ENCODE data around the gene CEP57L1. TPM values are rescaled to one million over a fixed set of nuclear protein-coding genes. Genes with fewer than 3 reads are reported as not detected.
"Not testable (repeated sequence)": the region's sequence is repeated elsewhere in the genome, so short reads cannot be mapped to it uniquely, and the experiment has no call there.

CEP57L1 gene
- total RNA-seq, 1 donor from 2014 or later = 4.7 TPM

DNA sequence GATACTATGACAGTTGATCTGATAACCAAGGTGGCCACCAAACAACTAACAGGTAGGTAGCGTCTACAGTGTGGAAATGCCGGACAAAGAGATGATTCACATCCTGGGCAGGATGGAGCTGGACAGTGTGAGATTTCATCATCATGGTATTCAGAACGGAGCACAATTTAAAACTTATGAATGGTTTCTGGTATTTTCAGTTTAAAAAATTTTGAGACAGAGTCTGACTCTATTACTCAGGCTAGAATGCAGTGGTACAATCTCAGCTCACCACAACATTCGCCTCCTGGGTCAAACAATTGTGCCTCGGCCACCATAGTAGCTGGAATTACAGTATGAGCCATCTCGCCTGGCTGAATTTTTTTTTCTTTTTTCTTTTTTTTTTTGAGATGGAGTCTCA is 43.8 kb downstream of the CEP57L1 start:
- TF ChIP-seq, protein P1, sequence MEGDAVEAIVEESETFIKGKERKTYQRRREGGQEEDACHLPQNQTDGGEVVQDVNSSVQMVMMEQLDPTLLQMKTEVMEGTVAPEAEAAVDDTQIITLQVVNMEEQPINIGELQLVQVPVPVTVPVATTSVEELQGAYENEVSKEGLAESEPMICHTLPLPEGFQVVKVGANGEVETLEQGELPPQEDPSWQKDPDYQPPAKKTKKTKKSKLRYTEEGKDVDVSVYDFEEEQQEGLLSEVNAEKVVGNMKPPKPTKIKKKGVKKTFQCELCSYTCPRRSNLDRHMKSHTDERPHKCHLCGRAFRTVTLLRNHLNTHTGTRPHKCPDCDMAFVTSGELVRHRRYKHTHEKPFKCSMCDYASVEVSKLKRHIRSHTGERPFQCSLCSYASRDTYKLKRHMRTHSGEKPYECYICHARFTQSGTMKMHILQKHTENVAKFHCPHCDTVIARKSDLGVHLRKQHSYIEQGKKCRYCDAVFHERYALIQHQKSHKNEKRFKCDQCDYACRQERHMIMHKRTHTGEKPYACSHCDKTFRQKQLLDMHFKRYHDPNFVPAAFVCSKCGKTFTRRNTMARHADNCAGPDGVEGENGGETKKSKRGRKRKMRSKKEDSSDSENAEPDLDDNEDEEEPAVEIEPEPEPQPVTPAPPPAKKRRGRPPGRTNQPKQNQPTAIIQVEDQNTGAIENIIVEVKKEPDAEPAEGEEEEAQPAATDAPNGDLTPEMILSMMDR (IDR thresholded peaks at IDR 0.05) = no peak
- intact Hi-C loops (cut with micrococcal nuclease) = no loop called here
- CTCF ChIA-PET = no interaction called here

DNA sequence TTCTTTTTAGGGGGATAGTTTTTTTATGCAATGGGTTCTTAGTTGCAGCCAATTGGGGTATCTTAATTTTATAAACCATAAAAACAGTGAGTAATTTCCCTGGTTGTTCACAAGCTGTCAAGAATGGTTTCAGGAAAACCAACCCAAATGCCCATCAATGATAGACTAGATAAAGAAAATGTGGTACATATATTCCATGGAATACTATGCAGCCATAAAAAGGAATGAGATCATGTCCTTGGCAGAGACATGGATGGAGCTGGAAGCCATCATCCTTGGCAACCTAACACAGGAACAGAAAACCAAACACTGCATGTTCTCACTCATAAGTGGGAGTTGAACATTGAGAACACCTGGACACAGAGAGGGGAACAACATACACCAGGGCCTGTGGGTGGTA is 46.8 kb downstream of the CEP57L1 start:
- H3K9me3 Mint-ChIP-seq; CTCF ChIA-PET; H3K4me1 Mint-ChIP-seq; H3K4me3 Mint-ChIP-seq; H3K36me3 Mint-ChIP-seq (ENCODE audit: low read depth); H3K27ac Mint-ChIP-seq; DNase-seq; ATAC-seq (ENCODE audit: low read depth); H3K27me3 Mint-ChIP-seq; intact Hi-C loops (cut with micrococcal nuclease): not testable (repeated sequence)
- POLR2A ChIA-PET = interaction anchor here (0.7 kb wide), 1 partner anchor 829 kb away, joined by 3 read pairs; no protein-coding TSS in a partner anchor

More for the DNA sequence above, 43.8 kb downstream of the CEP57L1 start:
- H3K4me3 Mint-ChIP-seq = no peak overlapping the region
- DNase-seq (no peak), ATAC-seq (ENCODE audit: low read depth) (no peak)
- peaks cover 3% of the 10 kb centered on the region for H3K9me3 Mint-ChIP-seq
- no peaks in the 10 kb centered on the region for H3K4me1 Mint-ChIP-seq
- no peaks in the 10 kb centered on the region for H3K27me3 Mint-ChIP-seq
- no peak overlapping the region for H3K27ac Mint-ChIP-seq
- POLR2A ChIA-PET = no interaction called here
- H3K36me3 Mint-ChIP-seq (ENCODE audit: low read depth) = peaks cover 5% of the 10 kb centered on the region

DNA sequence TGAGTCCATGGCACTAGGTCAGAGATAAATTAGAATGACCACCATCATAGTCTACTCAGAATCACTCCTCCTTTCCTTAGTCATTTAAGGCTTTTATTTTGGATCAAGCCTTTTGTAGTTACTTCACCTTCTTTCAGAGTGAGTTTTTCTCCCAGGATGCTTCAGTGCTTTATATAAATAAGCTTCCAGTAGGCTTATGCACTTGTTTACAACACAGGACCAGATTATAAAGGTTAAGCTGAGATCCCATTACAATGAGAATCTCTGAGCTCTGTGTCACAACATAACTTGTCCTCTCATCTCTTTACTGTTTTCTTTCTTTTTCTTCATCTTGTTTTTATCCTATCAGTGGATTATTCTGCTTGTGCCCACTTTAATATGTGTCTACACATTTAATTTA is 47.9 kb downstream of the CEP57L1 start:
- intact Hi-C loops (cut with micrococcal nuclease) = no loop called here
- TF ChIP-seq, protein P1 (IDR thresholded peaks at IDR 0.05) = no peak
- H3K4me1 Mint-ChIP-seq = no peaks in the 10 kb centered on the region
- no peak overlapping the region for H3K27ac Mint-ChIP-seq
- H3K9me3 Mint-ChIP-seq = peaks cover 3% of the 10 kb centered on the region
- DNase-seq = no peak
- ChIA-PET CTCF (no interaction called here), POLR2A (interaction anchor here (0.5 kb wide), 1 partner anchor 248 kb away, joined by 5 read pairs; no protein-coding TSS in a partner anchor)
- no peak overlapping the region for H3K4me3 Mint-ChIP-seq
- ATAC-seq (ENCODE audit: low read depth) = no peak
- H3K36me3 Mint-ChIP-seq (ENCODE audit: low read depth) = peaks cover 7% of the 10 kb centered on the region
- H3K27me3 Mint-ChIP-seq = no peaks in the 10 kb centered on the region

DNA sequence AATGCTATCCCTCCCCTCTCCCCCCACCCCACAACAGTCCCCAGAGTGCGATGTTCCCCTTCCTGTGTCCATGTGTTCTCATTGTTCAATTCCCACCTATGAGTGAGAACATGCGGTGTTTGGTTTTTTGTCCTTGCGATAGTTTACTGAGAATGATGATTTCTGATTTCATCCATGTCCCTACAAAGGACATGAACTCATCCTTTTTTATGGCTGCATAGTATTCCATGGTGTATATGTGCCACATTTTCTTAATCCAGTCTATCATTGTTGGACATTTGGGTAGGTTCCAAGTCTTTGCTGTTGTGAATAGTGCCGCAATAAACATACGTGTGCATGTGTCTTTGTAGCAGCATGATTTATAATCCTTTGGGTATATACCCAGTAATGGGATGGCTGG is 52.9 kb downstream of the CEP57L1 start:
- intact Hi-C loops (cut with micrococcal nuclease); H3K4me3 Mint-ChIP-seq; POLR2A ChIA-PET; DNase-seq; ATAC-seq (ENCODE audit: low read depth); H3K4me1 Mint-ChIP-seq; H3K9me3 Mint-ChIP-seq; H3K36me3 Mint-ChIP-seq (ENCODE audit: low read depth); H3K27ac Mint-ChIP-seq; H3K27me3 Mint-ChIP-seq; CTCF ChIA-PET: not testable (repeated sequence)

DNA sequence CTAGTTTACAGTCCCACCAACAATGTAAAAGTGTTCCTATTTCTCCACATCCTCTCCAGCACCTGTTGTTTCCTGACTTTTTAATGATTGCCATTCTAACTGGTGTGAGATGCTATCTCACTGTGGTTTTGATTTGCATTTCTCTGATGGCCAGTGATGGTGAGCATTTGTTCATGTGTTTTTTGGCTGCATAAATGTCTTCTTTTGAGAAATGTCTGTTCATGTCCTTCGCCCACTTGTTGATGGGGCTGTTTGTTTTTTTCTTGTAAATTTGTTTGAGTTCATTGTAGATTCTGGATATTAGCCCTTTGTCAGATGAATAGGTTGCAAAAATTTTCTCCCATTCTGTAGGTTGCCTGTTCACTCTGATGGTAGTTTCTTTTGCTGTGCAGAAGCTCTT is 53.4 kb downstream of the CEP57L1 start:
- H3K4me1 Mint-ChIP-seq; H3K27ac Mint-ChIP-seq; DNase-seq; ATAC-seq (ENCODE audit: low read depth); H3K9me3 Mint-ChIP-seq; intact Hi-C loops (cut with micrococcal nuclease); H3K4me3 Mint-ChIP-seq; H3K27me3 Mint-ChIP-seq; H3K36me3 Mint-ChIP-seq (ENCODE audit: low read depth); POLR2A ChIA-PET; CTCF ChIA-PET: not testable (repeated sequence)

DNA sequence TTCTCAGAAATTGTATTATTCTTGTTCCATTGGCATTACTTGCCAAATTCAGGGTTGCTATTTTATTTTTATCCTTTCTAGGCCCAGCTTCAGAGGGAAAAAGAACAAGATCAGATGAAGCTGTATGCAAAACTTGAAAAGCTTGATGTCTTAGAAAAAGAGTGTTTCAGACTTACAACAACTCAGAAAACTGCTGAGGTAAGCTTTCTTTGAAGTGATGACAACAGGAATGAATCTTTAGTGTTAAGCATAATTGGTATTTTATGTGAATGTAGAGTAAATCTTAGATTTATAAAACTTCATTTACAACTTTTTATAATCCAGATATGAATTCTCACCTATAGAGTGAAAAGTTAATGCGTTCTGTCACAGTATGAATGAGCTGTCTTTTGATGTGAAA is 58.4 kb downstream of the CEP57L1 start:
- ATAC-seq (ENCODE audit: low read depth) = no peak
- CTCF ChIA-PET = no interaction called here
- Mint-ChIP-seq H3K36me3 (ENCODE audit: low read depth) (peaks cover 27% of the 10 kb centered on the region), H3K9me3 (no peaks in the 10 kb centered on the region), H3K27me3 (no peaks in the 10 kb centered on the region), H3K4me1 (no peaks in the 10 kb centered on the region), H3K27ac (no peak overlapping the region), H3K4me3 (no peak overlapping the region)
- POLR2A ChIA-PET = no interaction called here
- no peak for DNase-seq
- intact Hi-C loops (cut with micrococcal nuclease) = no loop called here
- TF ChIP-seq, protein P1 (IDR thresholded peaks at IDR 0.05) = no peak

DNA sequence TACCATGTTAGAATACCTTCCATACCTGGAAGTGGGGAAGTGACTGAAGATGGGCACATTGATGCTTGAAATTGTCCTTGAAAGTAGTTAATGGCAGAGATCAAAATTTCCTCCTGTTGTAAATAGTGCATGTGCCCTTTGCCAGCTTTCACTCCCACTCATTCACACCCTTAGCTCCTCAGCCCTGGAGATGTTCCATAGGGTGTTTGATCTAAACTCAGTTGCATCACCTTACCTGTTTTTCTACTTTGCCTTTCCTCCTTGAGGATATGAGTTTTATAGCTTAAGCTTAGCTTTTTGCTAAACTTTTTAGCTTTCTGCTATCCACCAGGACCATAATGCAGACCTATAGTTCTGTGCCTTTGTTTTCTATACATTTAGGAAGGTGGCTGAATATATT is 69.0 kb downstream of the CEP57L1 start:
- intact Hi-C loops (cut with micrococcal nuclease) = no loop called here
- no peaks in the 10 kb centered on the region for H3K27me3 Mint-ChIP-seq
- TF ChIP-seq, protein P1 (IDR thresholded peaks at IDR 0.05) = no peak
- H3K36me3 Mint-ChIP-seq (ENCODE audit: low read depth) = peaks cover 6% of the 10 kb centered on the region
- ATAC-seq (ENCODE audit: low read depth) (no peak), DNase-seq (no peak)
- no peak overlapping the region for H3K27ac Mint-ChIP-seq
- POLR2A ChIA-PET = no interaction called here
- no peaks in the 10 kb centered on the region for H3K9me3 Mint-ChIP-seq
- no peak overlapping the region for H3K4me3 Mint-ChIP-seq
- H3K4me1 Mint-ChIP-seq = no peaks in the 10 kb centered on the region
- CTCF ChIA-PET = no interaction called here

Measured in activated B cell treated with CpG ODN at 0.5 μM for 24 hours (primary cell).